HG03064 (cell line): ENCODE data around the gene DIS3L2.
"Not testable (repeated sequence)": the region's sequence is repeated elsewhere in the genome, so short reads cannot be mapped to it uniquely, and the experiment has no call there.

ENCODE experiments used
- ATAC-seq: cut with Tn5 transposase; IDR thresholded peaks from one replicate; pipeline ENCODE4 v1.9.1; 2021; ENCODE audit warnings: low read depth; ENCODE audit not compliant: unreplicated experiment

Gene DIS3L2

GRCh38 chr2:231928481-231928880, 33.0 kb upstream of the DIS3L2 start:
- no peak for ATAC-seq

- no peak for ATAC-seq
Observed at GRCh38 chr2:231928901-231929725, 32.4 kb upstream of the DIS3L2 start.

- no peak for ATAC-seq
Observed at GRCh38 chr2:231929961-231930592, 31.4 kb upstream of the DIS3L2 start.

- ATAC-seq = no peak
Observed at GRCh38 chr2:231930593-231931281, 30.8 kb upstream of the DIS3L2 start.

GRCh38 chr2:231931481-231931915, 30.0 kb upstream of the DIS3L2 start:
- ATAC-seq = no peak

- ATAC-seq = no peak
Observed at GRCh38 chr2:231932711-231932970, 28.9 kb upstream of the DIS3L2 start.

- ATAC-seq = no peak
Observed at GRCh38 chr2:231932985-231933915, 28.3 kb upstream of the DIS3L2 start.

- ATAC-seq = no peak
Observed at GRCh38 chr2:231933916-231934401, 27.6 kb upstream of the DIS3L2 start.

- ATAC-seq = no peak
Observed at GRCh38 chr2:231934441-231935206, 26.9 kb upstream of the DIS3L2 start.

GRCh38 chr2:231935207-231935524, 26.3 kb upstream of the DIS3L2 start:
- ATAC-seq = no peak

- ATAC-seq = no peak
Observed at GRCh38 chr2:231935815-231936214, 25.7 kb upstream of the DIS3L2 start.

GRCh38 chr2:231936491-231936890, 25.0 kb upstream of the DIS3L2 start:
- no peak for ATAC-seq

GRCh38 chr2:231937057-231937456, 24.5 kb upstream of the DIS3L2 start:
- no peak for ATAC-seq

- no peak for ATAC-seq
Observed at GRCh38 chr2:231939022-231939421, 22.5 kb upstream of the DIS3L2 start.

GRCh38 chr2:231940795-231941194, 20.7 kb upstream of the DIS3L2 start:
- ATAC-seq = no peak

- ATAC-seq = no peak
Observed at GRCh38 chr2:231941673-231942072, 19.8 kb upstream of the DIS3L2 start.

GRCh38 chr2:231942180-231942579, 19.3 kb upstream of the DIS3L2 start:
- no peak for ATAC-seq

- ATAC-seq = no peak
Observed at GRCh38 chr2:231946241-231946814, 15.2 kb upstream of the DIS3L2 start.

- not testable (repeated sequence) for ATAC-seq
Observed at GRCh38 chr2:231947112-231947511, 14.4 kb upstream of the DIS3L2 start.

GRCh38 chr2:231947694-231948093, 13.8 kb upstream of the DIS3L2 start:
- no peak for ATAC-seq
